Mononuclear cell (primary cell): ENCODE data around the gene APCDD1L. TPM values are rescaled to one million over a fixed set of nuclear protein-coding genes. Genes with fewer than 3 reads are reported as not detected.
"Not testable (repeated sequence)": the region's sequence is repeated elsewhere in the genome, so short reads cannot be mapped to it uniquely, and the experiment has no call there.

Source experiments
- H3K27me3 ChIP-seq: 2 replicates; pipeline ENCODE4 v1.6.0; 2011; ENCODE audit warnings: low read length, control low read depth; ENCODE audit not compliant: insufficient read depth
- H3K4me1 ChIP-seq: 2 replicates; pipeline ENCODE4 v1.5.1; 2011; ENCODE audit warnings: mild to moderate bottlenecking, low read length, control low read depth; ENCODE audit not compliant: insufficient read depth
- H3K4me3 ChIP-seq: 2 replicates; pipeline ENCODE4 v1.5.1; 2011; ENCODE audit warnings: mild to moderate bottlenecking, low read length, moderate library complexity
- H3K9me3 ChIP-seq: 2 replicates; pipeline ENCODE4 v1.5.1; 2011; ENCODE audit warnings: low read depth, mild to moderate bottlenecking, control low read depth, low read length
- total RNA-seq: library from RNA; depleted of rRNA; stranded (reverse); fragments of >200 nt; gene quantifications from one replicate; pipeline ENCODE4 v1.2.3, GENCODE V29; 2012

The APCDD1L gene
- total RNA-seq, 1 donor, result not detected

- H3K9me3 ChIP-seq, result no peaks in the 10 kb centered on the region
- no peaks in the 10 kb centered on the region for H3K27me3 ChIP-seq
- no peak overlapping the region for H3K4me3 ChIP-seq
- H3K4me1 ChIP-seq, result no peaks in the 10 kb centered on the region
These were observed 34.3 kb upstream of the APCDD1L start for GRCh38 chr20:58549231-58550209.

DNA sequence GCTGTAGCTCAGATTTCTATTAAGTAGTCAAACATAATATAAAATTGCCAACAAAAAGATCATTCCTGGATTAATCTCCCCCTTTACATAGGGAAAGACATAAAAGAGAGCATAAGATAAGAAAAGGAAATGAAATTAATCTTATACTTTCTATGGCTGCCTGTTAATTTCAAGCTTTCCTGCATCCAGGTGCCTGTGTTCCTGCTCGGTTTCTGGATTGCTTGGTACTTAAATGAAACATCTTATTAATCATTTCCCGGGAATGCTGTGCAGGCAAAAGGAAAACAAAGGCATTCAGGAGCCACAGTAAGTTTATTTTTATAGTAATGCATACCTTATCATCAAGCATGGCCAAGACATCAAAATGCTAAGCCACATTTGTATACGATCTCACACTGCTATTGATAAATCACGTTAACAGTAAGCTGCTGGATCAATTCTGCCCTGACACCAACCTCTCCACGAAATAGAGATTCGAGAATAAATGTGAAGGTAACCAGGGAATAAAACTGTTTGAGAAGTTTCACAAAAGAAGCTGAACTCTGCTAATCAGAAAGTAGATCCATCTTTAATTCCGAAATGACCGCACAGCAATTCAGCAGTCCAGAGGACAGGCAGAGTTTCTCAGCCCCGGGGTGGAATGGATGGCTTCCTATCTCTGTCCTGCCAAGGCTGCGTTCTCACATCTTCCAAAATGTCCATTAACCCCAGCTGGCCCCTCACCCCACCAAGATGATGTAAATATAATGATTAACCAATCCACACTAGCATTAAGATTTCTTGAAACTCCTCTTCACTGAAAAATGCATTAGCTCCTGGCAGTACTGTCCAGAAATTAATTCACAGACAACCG, 32.6 kb upstream of the APCDD1L start:
- H3K9me3 ChIP-seq, result no peaks in the 10 kb centered on the region
- H3K27me3 ChIP-seq, result no peaks in the 10 kb centered on the region
- H3K4me3 ChIP-seq, result no peak overlapping the region
- no peaks in the 10 kb centered on the region for H3K4me1 ChIP-seq

DNA sequence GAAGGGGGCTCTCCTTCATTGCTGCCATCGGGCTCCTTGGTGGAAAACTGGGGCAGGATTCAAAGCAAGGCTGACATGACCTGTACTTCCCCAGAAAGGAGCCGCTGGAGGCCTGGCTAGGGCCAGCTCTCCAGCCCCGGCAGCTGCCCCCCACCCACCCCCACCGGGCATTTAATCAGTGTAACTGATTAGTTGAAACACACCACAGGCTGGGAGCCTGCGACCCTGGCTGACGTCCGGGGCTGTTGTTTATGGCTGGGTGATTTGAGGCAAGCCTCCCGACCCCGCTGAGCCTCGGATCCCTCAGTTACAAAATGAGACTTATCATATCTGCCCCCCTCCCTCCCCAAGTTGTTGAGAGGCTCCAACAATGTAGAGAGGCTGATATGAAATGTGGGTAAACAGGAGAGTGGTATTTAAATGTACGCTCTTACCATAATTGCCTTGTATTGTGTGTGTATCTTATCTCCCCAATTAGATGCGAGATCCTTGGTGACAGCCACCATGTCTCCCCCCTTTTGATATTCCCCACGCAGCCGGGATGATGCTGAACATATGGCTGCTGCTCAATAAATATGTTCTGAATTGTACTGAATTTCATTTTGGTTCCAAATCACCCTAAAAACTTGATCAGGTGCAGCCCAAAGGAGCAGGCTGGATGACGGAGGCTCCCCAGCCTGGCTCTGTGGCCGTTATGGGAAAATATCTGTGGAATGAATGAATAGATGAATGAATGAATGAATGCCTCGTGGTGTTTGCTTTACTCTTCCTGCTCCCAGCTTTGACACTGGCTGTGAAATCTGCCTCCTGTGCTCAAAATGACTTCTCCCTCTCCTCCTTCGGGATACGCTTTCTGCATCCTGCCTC, 31.8 kb upstream of the APCDD1L start:
- H3K4me3 ChIP-seq, result no peak overlapping the region
- H3K4me1 ChIP-seq, result no peaks in the 10 kb centered on the region
- no peaks in the 10 kb centered on the region for H3K9me3 ChIP-seq
- no peaks in the 10 kb centered on the region for H3K27me3 ChIP-seq

GRCh38 chr20:58546416-58546711, 31.2 kb upstream of the APCDD1L start:
- no peak overlapping the region for H3K4me3 ChIP-seq

DNA sequence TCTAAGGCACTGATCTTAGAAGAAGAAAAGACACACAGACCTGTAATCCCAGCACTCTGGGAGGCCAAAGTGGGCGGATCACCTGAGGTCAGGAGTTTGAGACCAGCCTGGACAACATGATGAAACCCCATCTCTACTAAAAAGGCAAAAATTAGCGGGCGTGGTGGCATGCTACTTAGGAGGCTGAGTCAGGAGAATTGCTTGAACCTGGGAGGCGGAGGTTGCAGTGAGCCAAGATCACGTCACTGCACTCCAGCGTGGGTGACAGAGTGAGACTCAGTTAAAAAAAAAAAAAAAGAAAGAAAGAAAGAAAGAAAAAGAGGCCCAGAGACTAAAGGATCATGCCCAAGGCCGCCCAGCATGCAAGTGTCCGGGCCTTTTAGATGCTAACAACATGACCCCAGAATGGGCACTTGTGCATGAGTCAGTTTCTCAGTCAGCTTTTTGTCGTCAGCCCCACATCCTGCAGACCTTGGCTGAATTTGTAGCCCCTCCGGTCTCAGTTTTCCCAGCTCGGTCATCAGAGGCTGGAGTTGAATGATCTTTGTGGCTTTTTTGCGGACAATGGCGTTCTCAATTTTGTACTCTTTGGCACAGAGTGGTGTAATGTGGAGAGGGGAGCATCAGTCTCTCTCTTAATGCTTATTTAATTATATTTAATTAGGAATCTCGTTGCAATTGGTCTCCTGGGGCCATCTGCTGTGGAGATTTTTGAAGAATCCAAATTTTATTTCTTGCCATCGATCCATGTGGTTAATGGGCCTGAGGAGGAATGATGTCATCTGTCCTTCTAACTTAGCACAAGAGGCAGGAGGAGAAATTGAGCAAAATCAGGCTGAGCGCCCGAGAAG, 30.6 kb upstream of the APCDD1L start:
- Histone ChIP-seq H3K27me3 (no peaks in the 10 kb centered on the region), H3K9me3 (no peaks in the 10 kb centered on the region), H3K4me3 (no peak overlapping the region), H3K4me1 (no peaks in the 10 kb centered on the region)

More at GRCh38 chr20:58546416-58546711, 31.2 kb upstream of the APCDD1L start:
- no peaks in the 10 kb centered on the region for H3K9me3 ChIP-seq
- no peaks in the 10 kb centered on the region for H3K27me3 ChIP-seq
- H3K4me1 ChIP-seq, result no peaks in the 10 kb centered on the region

GRCh38 chr20:58544891-58545290, 29.7 kb upstream of the APCDD1L start:
- no peaks in the 10 kb centered on the region for H3K4me1 ChIP-seq
- H3K27me3 ChIP-seq, result no peaks in the 10 kb centered on the region
- no peaks in the 10 kb centered on the region for H3K9me3 ChIP-seq
- no peak overlapping the region for H3K4me3 ChIP-seq

DNA sequence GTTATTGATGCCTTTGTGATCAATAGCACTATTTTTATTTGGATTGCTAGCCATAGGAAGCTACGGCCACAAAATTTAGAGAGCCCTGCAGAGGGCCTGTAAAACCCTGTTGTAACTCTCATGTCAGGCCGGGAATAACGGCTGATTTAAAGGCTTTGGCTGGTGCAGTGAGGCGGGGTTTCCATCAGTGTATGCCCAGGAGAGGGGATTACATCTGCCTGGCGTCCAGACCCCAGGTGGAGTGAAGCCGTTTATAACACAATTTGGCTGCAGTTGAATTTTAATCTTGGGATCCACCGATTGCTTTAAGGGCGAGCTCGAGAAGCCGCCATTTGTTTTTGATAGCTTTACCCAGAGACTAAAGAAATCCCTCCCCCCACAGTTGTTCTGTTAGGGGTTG, 29.1 kb upstream of the APCDD1L start:
- no peaks in the 10 kb centered on the region for H3K9me3 ChIP-seq
- H3K4me3 ChIP-seq, result no peak overlapping the region
- no peaks in the 10 kb centered on the region for H3K4me1 ChIP-seq
- H3K27me3 ChIP-seq, result no peaks in the 10 kb centered on the region

- Histone ChIP-seq H3K4me1 (no peaks in the 10 kb centered on the region), H3K27me3 (no peaks in the 10 kb centered on the region), H3K9me3 (no peaks in the 10 kb centered on the region), H3K4me3 (no peak overlapping the region)
These were observed 28.1 kb upstream of the APCDD1L start for GRCh38 chr20:58543274-58543673.

- Histone ChIP-seq H3K27me3 (no peaks in the 10 kb centered on the region), H3K9me3 (peaks cover 4% of the 10 kb centered on the region), H3K4me1 (no peaks in the 10 kb centered on the region), H3K4me3 (no peak overlapping the region)
These were observed 27.4 kb upstream of the APCDD1L start for GRCh38 chr20:58542411-58543095.

DNA sequence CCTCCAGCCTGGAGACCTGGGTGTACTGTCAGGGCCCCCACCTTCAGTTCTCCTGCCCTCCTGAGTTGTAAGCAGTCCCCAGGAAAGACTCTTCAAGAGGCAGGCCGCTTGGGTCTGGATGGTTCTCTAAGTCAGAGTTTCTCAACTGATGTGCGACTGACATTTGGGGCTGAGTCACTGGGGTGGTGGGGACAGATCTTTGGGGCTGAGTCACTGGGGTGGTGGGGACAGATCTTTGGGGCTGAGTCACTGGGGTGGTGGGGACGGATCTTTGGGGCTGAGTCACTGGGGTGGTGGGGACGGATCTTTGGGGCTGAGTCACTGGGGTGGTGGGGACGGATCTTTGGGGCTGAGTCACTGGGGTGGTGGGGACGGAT, 26.8 kb upstream of the APCDD1L start:
- not testable (repeated sequence) for H3K27me3 ChIP-seq, H3K4me3 ChIP-seq, H3K9me3 ChIP-seq, H3K4me1 ChIP-seq

- H3K4me1 ChIP-seq, result no peaks in the 10 kb centered on the region
- H3K4me3 ChIP-seq, result no peak overlapping the region
- no peaks in the 10 kb centered on the region for H3K27me3 ChIP-seq
- H3K9me3 ChIP-seq, result peaks cover 5% of the 10 kb centered on the region
These were observed 23.6 kb upstream of the APCDD1L start for GRCh38 chr20:58538752-58539151.

- H3K9me3 ChIP-seq, result peaks cover 5% of the 10 kb centered on the region
- no peak overlapping the region for H3K4me3 ChIP-seq
These were observed 22.6 kb upstream of the APCDD1L start for GRCh38 chr20:58537831-58538230.

DNA sequence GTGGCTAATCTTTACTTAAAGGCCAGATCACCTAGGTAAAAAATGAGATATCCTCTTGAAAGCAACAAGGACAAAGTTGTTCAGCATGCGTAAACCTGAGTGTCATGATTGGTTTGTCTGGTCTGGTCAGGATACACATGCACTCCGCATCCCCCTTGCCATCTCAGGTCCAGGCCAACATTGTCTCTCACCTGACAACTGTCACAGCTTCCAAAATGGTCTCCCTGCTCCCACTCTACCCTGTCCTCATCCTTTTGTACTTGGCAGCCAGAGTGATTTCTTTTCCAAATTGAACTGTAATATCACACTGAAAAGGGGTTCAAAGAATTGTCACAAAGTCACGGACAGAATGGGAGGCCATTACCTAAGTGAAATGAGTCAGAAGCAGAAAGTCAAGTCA, 21.1 kb upstream of the APCDD1L start:
- Histone ChIP-seq H3K4me1 (no peaks in the 10 kb centered on the region), H3K4me3 (no peak overlapping the region), H3K27me3 (no peaks in the 10 kb centered on the region), H3K9me3 (peaks cover 16% of the 10 kb centered on the region)

More at GRCh38 chr20:58537831-58538230, 22.6 kb upstream of the APCDD1L start:
- H3K4me1 ChIP-seq, result no peaks in the 10 kb centered on the region
- no peaks in the 10 kb centered on the region for H3K27me3 ChIP-seq
